Aorta (tissue), 5 donors: ENCODE measurements around the gene MARVELD1. TPM values are rescaled to one million over a fixed set of nuclear protein-coding genes. Genes with fewer than 3 reads are reported as not detected.
A peak's percentile ranks its signal among the peaks of the same experiment; 100 is the strongest.

Experiments used
- ATAC-seq: fragments of 200-7000 bp; cut with Tn5 transposase; one replicate; pipeline ENCODE4 v1.9.1; 2022; ENCODE audit warnings: moderate library complexity; ENCODE audit not compliant: low FRiP score
- DNase-seq, 2 donors: peaks; one replicate each; pipeline ENCODE4 v3.0.0-alpha.2; 2020
- H3K27ac ChIP-seq, 2 donors: one replicate each; pipeline ENCODE4 v1.5.1; 2013; ENCODE audit warnings: low read length in 2 of 2, mild to moderate bottlenecking in 2 of 2, moderate library complexity in 2 of 2, control low read depth in 1 of 2, inconsistent platforms in 1 of 2, low read depth in 1 of 2
- H3K27me3 ChIP-seq, 2 donors: one replicate each; pipeline ENCODE4 v1.6.1; 2013; ENCODE audit warnings: control low read depth in 1 of 2, low read length in 1 of 2, mild to moderate bottlenecking in 1 of 2, moderate library complexity in 1 of 2; ENCODE audit not compliant: insufficient read depth in 2 of 2, control insufficient read depth in 1 of 2
- H3K36me3 ChIP-seq, 2 donors: one replicate each; pipeline ENCODE4 v1.6.1; 2013; ENCODE audit warnings: control low read depth in 1 of 2, low read length in 1 of 2, mild to moderate bottlenecking in 1 of 2; ENCODE audit not compliant: insufficient read depth in 2 of 2, control insufficient read depth in 1 of 2
- H3K4me1 ChIP-seq, 2 donors: one replicate each; pipeline ENCODE4 v1.6.1; 2013; ENCODE audit warnings: low read length in 2 of 2, control low read depth in 1 of 2, mild to moderate bottlenecking in 1 of 2, moderate library complexity in 1 of 2; ENCODE audit not compliant: insufficient read depth in 2 of 2, control insufficient read depth in 1 of 2
- H3K4me3 ChIP-seq, 2 donors: one replicate each; pipeline ENCODE4 v1.5.1; 2013; ENCODE audit warnings: low read length in 2 of 2, control low read depth in 1 of 2, mild to moderate bottlenecking in 1 of 2
- H3K9me3 ChIP-seq: one replicate; pipeline ENCODE4 v1.6.1; 2013; ENCODE audit warnings: mild to moderate bottlenecking, low read length; ENCODE audit not compliant: control insufficient read depth
- WGBS, 2 donors: extraction: QIAGEN DNeasy Blood & Tissue Kit; methylation state at CpG; one replicate each; pipeline ENCODE4 v1.1.7; 2013; 5-methylcytosine and 5-hydroxymethylcytosine counted together
- intact Hi-C, 2 donors: fragments of 100-400 bp; cut with DNase I; formaldehyde crosslinking; loops; one replicate each; pipeline versions ENCODE4 v1.14.2 to v1.15.0; 2022
- polyA plus RNA-seq, 2 donors: library from polyadenylated mRNA; stranded (reverse); fragments of 200-250 nt; gene quantifications; one replicate each; pipeline ENCODE4 v1.2.3, GENCODE V29; 2013
- total RNA-seq, 2 donors: library from RNA; stranded (reverse); fragmentation: NEBNext Ultra II Directional; extraction: Animal tissue kit (Norgen Biotek cat#: 25700); gene quantifications; one replicate each; pipeline ENCODE4 v1.2.1, GENCODE V29; 2021
- donor health status: healthy with polysubstance abuse.
- donor health status: Bipolar disorder and iron deficiency.
- donor health status: DM: no; HTN: no; CAD: no.
- donor health status: DM: no; HTN: no; CAD: no.
- donor health status: DM: yes; HTN: yes; CAD: no.

Gene MARVELD1
- total and polyA plus RNA-seq, 4 donors: 48.1 to 92.4 (median 86.6) TPM

DNA sequence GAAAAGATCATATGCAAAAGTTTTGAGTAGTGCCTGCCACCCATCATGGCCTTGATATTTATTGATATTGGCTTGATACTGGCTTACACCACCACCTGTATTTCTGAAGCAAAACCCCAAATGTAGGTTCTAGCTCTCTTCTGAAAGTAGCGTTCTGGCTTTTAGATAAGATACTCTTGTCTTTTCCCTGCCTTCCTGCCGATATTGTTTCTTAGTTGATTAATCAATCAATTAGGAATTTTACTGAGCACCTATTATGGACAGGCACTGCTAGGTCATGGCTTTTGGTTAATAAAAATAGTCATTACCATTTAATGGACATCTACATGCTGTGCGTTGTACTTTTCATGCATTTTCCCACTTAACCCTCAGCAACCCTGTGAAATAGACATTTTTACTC lies 50.4 kb downstream of the MARVELD1 start:
- no peaks in the 10 kb centered on the region for H3K36me3 ChIP-seq
- no peak overlapping the region for H3K4me3 ChIP-seq
- no peaks in the 10 kb centered on the region for H3K27me3 ChIP-seq
- H3K9me3 ChIP-seq: no peaks in the 10 kb centered on the region
- 97 to 98% methylated on average over 3 of the region's 3 CpGs for WGBS, 2 donors
- DNase-seq (no peak), ATAC-seq (no peak)
- no peak overlapping the region for H3K27ac ChIP-seq
- intact Hi-C loops: no loop called here
- H3K4me1 ChIP-seq: no peaks in the 10 kb centered on the region

DNA sequence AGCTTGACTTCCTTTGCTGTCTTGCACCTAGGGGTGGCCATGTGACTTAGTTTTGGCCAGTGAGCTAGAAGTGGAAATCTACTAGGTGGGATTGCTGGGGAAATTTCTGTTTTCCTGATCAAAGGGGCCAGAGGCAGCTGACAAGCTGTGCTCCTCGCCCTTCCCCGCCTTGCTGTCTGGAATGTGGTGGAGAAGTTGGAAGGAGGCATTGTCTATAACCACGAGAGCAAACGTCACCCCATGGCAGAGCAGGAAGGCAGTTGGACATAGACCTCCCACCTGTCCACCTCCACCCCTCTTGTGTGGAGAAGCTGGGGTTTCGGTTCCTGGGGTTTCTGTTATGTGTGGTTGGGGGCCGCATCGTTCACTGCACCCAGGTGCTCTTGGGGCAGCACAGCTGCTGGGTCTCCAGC lies 51.0 kb downstream of the MARVELD1 start:
- 86% methylated on average over 7 of the region's 7 CpGs for WGBS, 2 donors
- Histone ChIP-seq H3K27ac (no peak overlapping the region), H3K4me3 (no peak overlapping the region), H3K27me3 (no peaks in the 10 kb centered on the region), H3K4me1 (no peaks in the 10 kb centered on the region), H3K9me3 (no peaks in the 10 kb centered on the region), H3K36me3 (no peaks in the 10 kb centered on the region)
- no peak for ATAC-seq
- intact Hi-C loops: no loop called here
- peak in 1 of 2 donors; percentile 20 for DNase-seq

DNA sequence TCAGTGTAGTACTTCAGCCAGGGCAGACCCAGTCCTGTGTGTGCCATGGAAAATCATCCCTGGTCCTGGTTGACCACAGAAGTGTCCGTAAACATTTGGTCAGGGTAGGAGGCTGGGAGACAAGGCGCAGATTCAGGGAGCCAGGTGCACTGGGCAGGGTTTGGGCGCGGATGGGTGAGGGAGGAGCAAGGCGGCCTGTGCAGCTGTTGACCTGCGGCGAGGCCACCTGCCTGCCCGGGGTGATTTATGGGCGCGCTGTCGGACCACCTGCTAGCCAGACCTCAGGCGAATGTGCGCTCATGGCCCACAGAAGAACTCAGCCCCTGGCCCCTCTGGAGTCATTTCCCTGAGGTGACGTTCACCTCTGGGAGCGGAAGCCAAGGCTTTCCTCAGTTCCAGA lies 51.7 kb downstream of the MARVELD1 start:
- Histone ChIP-seq H3K4me3 (no peak overlapping the region), H3K27ac (no peak overlapping the region), H3K27me3 (no peaks in the 10 kb centered on the region), H3K9me3 (no peaks in the 10 kb centered on the region), H3K4me1 (no peaks in the 10 kb centered on the region), H3K36me3 (no peaks in the 10 kb centered on the region)
- intact Hi-C loops: no loop called here
- WGBS, 2 donors: 96 to 99% methylated on average over 15 of the region's 15 CpGs
- no peak for DNase-seq
- ATAC-seq: no peak

DNA sequence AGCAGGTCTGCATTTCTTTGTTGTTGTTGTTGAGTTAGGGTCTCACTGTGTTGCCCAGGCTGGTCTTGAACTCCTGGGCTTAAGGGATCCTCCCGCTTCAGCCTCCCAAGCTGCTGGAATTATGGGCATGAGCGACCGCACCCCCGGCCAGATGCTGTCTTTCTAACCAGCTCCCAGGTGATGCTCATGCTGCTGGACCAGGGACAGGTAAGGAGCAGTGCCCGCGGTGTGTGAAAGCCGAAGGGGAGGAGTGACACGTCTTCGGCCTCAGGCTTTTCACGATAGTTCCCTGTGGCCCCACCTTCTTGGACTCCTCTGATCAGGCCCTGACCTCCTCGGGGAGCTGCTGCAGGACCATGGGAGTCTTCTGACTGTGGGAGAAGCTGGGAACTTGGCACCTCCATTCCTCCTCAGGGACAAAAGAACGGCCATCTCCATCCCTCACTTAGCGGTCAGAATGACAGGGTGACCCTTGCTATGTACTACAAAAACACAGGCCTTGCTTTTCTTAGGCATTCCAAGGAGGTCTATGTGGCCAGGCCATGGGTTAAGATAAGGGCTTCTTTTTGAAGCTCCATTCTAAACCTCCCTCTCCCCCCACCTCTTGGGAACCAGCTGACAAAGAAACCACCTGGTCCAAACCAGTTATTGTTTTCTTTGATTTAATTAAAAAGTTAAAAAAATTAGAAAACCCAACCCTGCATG lies 52.7 kb downstream of the MARVELD1 start:
- Histone ChIP-seq H3K27ac (no peak overlapping the region), H3K27me3 (no peaks in the 10 kb centered on the region), H3K36me3 (no peaks in the 10 kb centered on the region), H3K9me3 (no peaks in the 10 kb centered on the region), H3K4me1 (no peaks in the 10 kb centered on the region), H3K4me3 (no peak overlapping the region)
- DNase-seq: no peak
- 69 to 72% methylated on average over 13 of the region's 13 CpGs for WGBS, 2 donors
- intact Hi-C loops: no loop called here
- ATAC-seq: no peak

DNA sequence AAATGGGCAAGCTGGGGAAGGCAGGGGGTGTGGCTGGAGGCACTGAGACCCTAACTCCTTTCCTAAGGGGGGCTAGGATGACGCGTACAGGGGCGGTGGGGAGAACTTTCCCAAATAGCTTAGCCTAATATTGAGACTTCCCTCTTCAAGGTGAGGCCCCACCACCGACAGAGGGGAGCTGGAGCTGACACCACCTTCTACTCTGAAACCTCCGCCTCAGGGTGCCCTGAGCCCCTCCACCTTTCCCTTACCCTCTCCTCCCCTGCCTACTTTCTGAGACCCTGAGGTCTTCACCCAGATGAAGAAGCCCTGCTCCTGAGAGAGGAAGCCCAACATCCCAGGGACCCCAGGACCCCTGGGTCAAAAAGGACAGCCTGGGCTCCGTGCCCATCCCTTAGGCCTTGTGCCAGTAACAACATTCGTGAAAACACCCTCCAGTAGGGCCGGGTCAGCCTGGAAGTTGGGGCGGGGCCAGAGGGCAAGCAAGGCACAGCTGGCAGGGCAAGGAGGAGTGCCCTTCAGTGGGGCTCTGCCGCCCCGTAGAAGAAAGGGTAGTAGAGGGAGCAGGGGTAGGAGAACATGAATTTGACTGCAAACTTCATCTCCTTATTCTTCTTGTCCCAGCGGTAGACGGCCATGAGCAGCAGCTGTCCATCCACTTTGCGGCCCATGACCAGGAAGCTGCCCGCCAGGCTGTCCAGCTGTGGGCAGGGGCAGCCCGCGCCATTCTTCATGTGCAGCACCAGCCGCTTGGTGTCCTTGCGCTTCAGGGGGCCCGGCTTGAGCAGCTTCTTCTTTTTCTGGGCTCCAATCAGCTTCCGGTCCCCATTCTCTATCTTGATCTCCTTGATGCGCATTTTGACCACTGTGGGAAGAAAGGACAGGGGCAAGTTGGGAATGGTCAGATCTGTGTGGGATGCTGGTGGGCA lies 53.7 kb downstream of the MARVELD1 start:
- WGBS, 2 donors: 83 to 84% methylated on average over 22 of the region's 22 CpGs

More for the DNA sequence above, 53.7 kb downstream of the MARVELD1 start:
- Histone ChIP-seq H3K27ac (no peak overlapping the region), H3K27me3 (no peaks in the 10 kb centered on the region), H3K36me3 (no peaks in the 10 kb centered on the region), H3K4me1 (no peaks in the 10 kb centered on the region), H3K9me3 (no peaks in the 10 kb centered on the region), H3K4me3 (no peak overlapping the region)
- DNase-seq: no peak
- ATAC-seq: no peak
- intact Hi-C loops: no loop called here

Other genes with a start within 250 kb of the MARVELD1 start
- gene MMS19, start 215.3 kb upstream of the MARVELD1 start, total RNA-seq: 10 to 100 TPM; 34.3 to 63.8 TPM
- 10 to 100 TPM; 16.2 to 73.4 TPM for gene MMS19, start 215.3 kb upstream of the MARVELD1 start, polyA plus RNA-seq
- 10 to 100 TPM; 15.1 to 15.8 TPM for gene UBTD1, start 214.8 kb upstream of the MARVELD1 start, total RNA-seq
- 10 to 100 TPM; 10.1 to 18.9 TPM for gene UBTD1, start 214.8 kb upstream of the MARVELD1 start, polyA plus RNA-seq
- under 1 TPM; 0.39 to 0.78 TPM for gene ANKRD2, start 141.0 kb upstream of the MARVELD1 start, total RNA-seq
- 1 to 10 TPM; 1.4 to 3.1 TPM for gene ANKRD2, start 141.0 kb upstream of the MARVELD1 start, polyA plus RNA-seq
- 1 to 10 TPM; 1.9 to 4.6 TPM for gene HOGA1, start 129.3 kb upstream of the MARVELD1 start, total RNA-seq
- gene HOGA1, start 129.3 kb upstream of the MARVELD1 start, polyA plus RNA-seq: 1 to 10 TPM; 3.9 to 4.0 TPM
- under 1 TPM; 0.29 to 0.42 TPM for gene C10orf62, start 124.0 kb upstream of the MARVELD1 start, total RNA-seq
- under 1 TPM in 1 of 2 donors, not detected in 1; 0.54 TPM for gene C10orf62, start 124.0 kb upstream of the MARVELD1 start, polyA plus RNA-seq
- gene MORN4, start 80.2 kb upstream of the MARVELD1 start, total RNA-seq: 1 to 10 TPM; 1.4 to 6.6 TPM
- 1 to 10 TPM; 4.5 to 8.8 TPM for gene MORN4, start 80.2 kb upstream of the MARVELD1 start, polyA plus RNA-seq
- 10 to 100 TPM; 14.2 to 16.7 TPM for gene PI4K2A, start 73.1 kb upstream of the MARVELD1 start, total RNA-seq
- 10 to 100 TPM in 1 of 2 donors, 1 to 10 TPM in 1; 6.5 to 10.0 TPM for gene PI4K2A, start 73.1 kb upstream of the MARVELD1 start, polyA plus RNA-seq
- gene AVPI1, start 26.5 kb upstream of the MARVELD1 start, total RNA-seq: 10 to 100 TPM; 17.1 to 18.3 TPM
- 10 to 100 TPM; 12.4 to 15.1 TPM for gene AVPI1, start 26.5 kb upstream of the MARVELD1 start, polyA plus RNA-seq
- 10 to 100 TPM; 23.0 to 33.2 TPM for gene ZFYVE27, start 23.4 kb downstream of the MARVELD1 start, total RNA-seq
- 10 to 100 TPM in 1 of 2 donors, 1 to 10 TPM in 1; 6.1 to 24.6 TPM for gene ZFYVE27, start 23.4 kb downstream of the MARVELD1 start, polyA plus RNA-seq
- gene SFRP5, start 58.3 kb downstream of the MARVELD1 start, total RNA-seq: 1 to 10 TPM; 1.4 to 3.7 TPM
- gene SFRP5, start 58.3 kb downstream of the MARVELD1 start, polyA plus RNA-seq: 1 to 10 TPM in 1 of 2 donors, under 1 TPM in 1; 0.36 to 8.8 TPM
- gene GOLGA7B, start 136.1 kb downstream of the MARVELD1 start, total RNA-seq: under 1 TPM; 0.36 to 0.45 TPM
- gene GOLGA7B, start 136.1 kb downstream of the MARVELD1 start, polyA plus RNA-seq: under 1 TPM; 0.13 to 0.41 TPM